Prostate gland (tissue), 2 donors: ENCODE measurements around the gene RPL28.
"Not testable (repeated sequence)": the region's sequence is repeated elsewhere in the genome, so short reads cannot be mapped to it uniquely, and the experiment has no call there.

Experiments
- CTCF ChIP-seq, 4 experiments: fragments of 200-600 bp in 2 of 4; fragments of 450-650 bp in 2 of 4; sonication (generic) in 2 of 4; IDR thresholded peaks; 1 replicate in 3 of 4; 2 replicates in 1 of 4; pipeline ENCODE4 v1.5.1; 2016 to 2019; ENCODE audit warnings: antibody characterized with exemption in 4 of 4, mild to moderate bottlenecking in 2 of 4, moderate library complexity in 2 of 4
- POLR2A ChIP-seq: fragments of 450-650 bp; IDR thresholded peaks from one replicate; pipeline ENCODE4 v1.6.1; 2016; ENCODE audit warnings: antibody characterized with exemption, mild to moderate bottlenecking

- TF ChIP-seq CTCF (IDR thresholded peaks at IDR 0.05); POLR2A: not testable (repeated sequence)
Observed at GRCh38 chr19:55401390-55401789, 15.7 kb downstream of the RPL28 start.
